Measurements from ENCODE around the gene ATXN3.
"Not testable (repeated sequence)": the region's sequence is repeated elsewhere in the genome, so short reads cannot be mapped to it uniquely, and the experiment has no call there.

Gene ATXN3

GRCh38 chr14:92058006-92058917, 48.1 kb downstream of the ATXN3 start:
- no peak for DNase-seq

- DNase-seq, result no peak
Observed at GRCh38 chr14:92049781-92050180, 56.6 kb downstream of the ATXN3 start.

DNA sequence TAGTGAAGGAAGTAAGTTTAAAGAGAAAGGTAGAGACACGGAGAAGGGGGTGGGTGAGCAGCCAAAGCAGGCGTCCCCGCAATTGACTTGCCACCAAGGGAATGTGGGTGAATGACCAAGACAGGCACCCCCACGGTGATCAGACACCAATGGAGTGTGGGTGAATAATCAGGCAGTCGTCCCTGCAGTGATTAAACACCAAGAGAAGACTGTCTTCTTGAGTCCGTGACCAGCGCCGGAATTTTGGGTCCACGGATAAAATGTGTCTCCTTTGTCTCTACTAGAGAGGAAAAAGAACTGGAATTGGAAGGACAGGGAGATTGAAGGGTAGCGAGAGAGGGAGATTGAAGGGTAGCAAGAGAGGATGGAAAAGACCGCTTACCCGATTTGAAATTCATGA, 57.2 kb downstream of the ATXN3 start:
- DNase-seq, result not testable (repeated sequence)

- not testable (repeated sequence) for DNase-seq
Observed at GRCh38 chr14:92045904-92046303, 60.5 kb downstream of the ATXN3 start.

GRCh38 chr14:92041766-92042165, 64.6 kb downstream of the ATXN3 start:
- DNase-seq, result not testable (repeated sequence)

GRCh38 chr14:92041203-92041602, 65.2 kb downstream of the ATXN3 start:
- DNase-seq, result no peak

- peak; percentile 31 for DNase-seq
Observed at GRCh38 chr14:92040431-92041051, 65.8 kb downstream of the ATXN3 start.

GRCh38 chr14:92039719-92040430, 66.5 kb downstream of the ATXN3 start, which contains the start of gene TRIP11:
Gene TRIP11 (minus strand): TSS chr14:92040059. CDS start chr14:92039685, 374 bp downstream.
- DNase-seq, result peak; percentile 97

DNA sequence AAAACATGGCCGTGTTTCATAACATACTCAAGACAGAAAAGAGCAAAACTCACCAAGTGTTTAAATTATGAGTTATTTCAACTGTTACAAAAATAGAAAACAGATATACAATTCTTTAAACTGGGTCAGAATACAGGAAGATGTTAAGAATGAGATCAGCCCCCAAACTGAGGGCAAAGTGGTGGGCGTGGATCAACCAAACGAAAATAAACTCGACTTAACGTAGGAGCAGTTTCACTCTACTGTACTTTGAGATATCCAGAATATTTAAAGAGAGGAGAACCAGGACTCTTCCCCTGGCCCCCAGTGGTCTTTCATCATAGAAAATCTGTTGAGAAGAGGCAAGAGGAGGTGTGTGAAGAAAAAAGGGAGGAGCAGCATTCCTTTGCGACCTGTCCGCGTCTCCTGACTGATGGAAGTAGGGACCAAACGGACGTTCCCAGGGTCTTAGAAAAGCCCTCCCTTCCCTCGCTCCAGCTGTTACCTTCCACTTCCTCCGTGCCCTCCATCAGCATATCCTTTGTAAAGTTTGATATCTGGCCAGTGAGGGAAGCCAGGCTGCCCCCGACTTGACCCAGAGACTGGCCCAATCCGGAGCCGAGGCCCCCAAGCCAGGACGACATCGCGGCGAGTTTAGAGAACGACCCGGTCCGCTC, 67.2 kb downstream of the ATXN3 start:
- DNase-seq, result peak; percentile 84

DNA sequence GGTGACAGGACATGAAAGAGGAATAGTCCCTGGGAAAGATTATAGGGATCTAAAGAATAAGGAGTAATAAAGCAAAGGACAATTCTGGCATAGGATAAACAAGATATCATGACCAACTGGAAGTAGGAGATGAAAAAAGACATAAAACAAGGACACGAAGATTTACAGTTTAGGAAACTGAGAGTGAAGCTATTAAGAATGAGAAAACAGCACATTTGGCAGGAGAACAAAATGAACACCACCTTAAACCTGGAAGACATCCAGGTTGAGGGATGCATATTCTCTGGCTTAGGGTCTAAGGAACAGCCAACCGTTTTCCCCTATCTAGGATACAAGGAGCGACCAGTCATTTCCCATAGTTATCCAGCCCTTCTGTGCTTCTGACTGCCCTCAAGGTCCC, 68.4 kb downstream of the ATXN3 start:
- DNase-seq, result no peak

GRCh38 chr14:92035890-92036289, 70.5 kb downstream of the ATXN3 start:
- DNase-seq, result no peak

- DNase-seq, result no peak
Observed at GRCh38 chr14:92033906-92034687, 72.3 kb downstream of the ATXN3 start.

- no peak for DNase-seq
Observed at GRCh38 chr14:92033433-92033832, 72.9 kb downstream of the ATXN3 start.

GRCh38 chr14:92026548-92027190, 79.7 kb downstream of the ATXN3 start:
- DNase-seq, result no peak

DNA sequence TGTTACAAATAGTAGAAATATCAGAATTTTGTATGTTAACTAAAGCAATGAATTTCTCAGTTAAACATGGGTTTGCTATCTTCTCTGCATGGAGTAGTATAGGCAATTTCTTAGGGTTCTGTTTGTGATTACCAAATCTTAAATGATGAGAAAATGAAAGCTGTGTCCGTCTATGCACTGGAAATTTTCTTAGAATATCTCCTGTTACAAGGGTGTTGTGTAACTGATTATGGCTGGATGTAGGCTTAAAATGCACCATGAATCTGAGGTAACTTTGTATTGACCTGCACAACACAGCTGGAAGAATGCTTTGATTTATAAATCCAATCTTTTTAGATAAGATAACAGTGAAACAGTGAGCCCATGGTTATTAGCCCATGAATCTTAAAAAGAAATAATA, 84.3 kb downstream of the ATXN3 start:
- no peak for DNase-seq

GRCh38 chr14:92021523-92021922, 84.9 kb downstream of the ATXN3 start:
- no peak for DNase-seq

GRCh38 chr14:92014040-92014439, 92.3 kb downstream of the ATXN3 start:
- no peak for DNase-seq

DNA sequence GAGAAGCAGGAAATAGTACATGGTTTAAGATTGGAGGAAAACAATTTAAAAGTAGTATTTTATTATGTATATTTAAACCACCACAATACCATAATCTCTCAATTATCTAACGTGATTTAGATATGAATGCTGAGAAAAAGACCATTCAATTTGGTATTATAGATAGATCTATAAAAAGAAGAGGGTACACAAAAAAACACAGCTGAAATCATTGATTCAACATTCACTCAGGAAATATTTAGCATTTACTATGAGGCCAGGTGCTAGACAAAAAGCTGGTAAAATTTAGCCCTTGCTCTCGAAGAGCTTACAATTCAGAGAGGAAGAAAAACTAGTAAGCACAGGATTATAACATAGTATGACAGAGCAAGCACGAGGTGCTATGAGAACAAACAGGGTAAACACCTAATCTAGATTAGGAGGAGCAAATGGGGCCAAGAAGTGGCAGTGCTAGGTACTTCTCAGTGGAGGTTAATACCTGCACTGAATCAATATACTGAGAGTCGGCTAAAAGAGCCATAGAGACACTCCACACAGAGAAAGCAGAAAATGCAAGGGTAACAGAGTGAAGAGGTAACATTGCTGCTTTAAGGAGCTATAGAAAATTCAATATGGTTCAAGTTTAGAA, 94.1 kb downstream of the ATXN3 start:
- no peak for DNase-seq

DNA sequence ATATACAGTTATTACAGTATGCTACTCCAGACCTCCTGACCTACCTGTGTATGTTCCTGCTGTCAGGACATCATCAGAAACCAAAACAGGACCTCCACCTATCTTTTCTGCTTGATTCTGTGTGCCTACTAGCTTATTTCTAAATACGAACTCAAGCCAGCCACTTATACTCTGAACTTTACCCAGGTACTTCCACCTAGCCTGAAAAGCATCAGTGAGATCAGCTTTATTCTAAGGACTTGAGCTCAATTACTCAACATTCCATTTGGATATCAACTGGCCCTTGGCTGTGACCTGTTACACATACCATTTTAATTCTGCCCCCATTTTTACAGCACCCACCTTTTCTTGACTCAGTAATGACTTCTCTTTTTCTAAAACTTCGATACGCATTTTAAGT, 95.7 kb downstream of the ATXN3 start:
- DNase-seq, result no peak

- no peak for DNase-seq
Observed at GRCh38 chr14:92009604-92010003, 96.8 kb downstream of the ATXN3 start.

Data from right hindlimb (tissue), 1 donor.